ENCODE measurements around the gene SLC26A6. TPM values are rescaled to one million over a fixed set of nuclear protein-coding genes. Genes with fewer than 3 reads are reported as not detected.

Gene SLC26A6
- total and polyA plus RNA-seq, 2 of the 13 experiments (the other 11 are each of a cell fraction or from before 2014, with no cell fraction given): 40.7 to 184 TPM

GRCh38 chr3:48663489-48664312 lies 28.4 kb upstream of the SLC26A6 start (continued):
- TF ChIP-seq ZNF276 (CRISPR knock-in tag; IDR thresholded peaks at IDR 0.05; ENCODE audit: low read depth) (no peak), TEF (CRISPR knock-in tag; IDR thresholded peaks at IDR 0.05) (no peak; the same call in 1 of the 2 replicates), RBFOX2 (IDR thresholded peaks at IDR 0.05; ENCODE audit: low read depth, low read length) (peak; percentile 83), RERE (CRISPR knock-in tag; IDR thresholded peaks at IDR 0.05; ENCODE audit: low read depth) (no peak), ZNF652 (CRISPR knock-in tag; IDR thresholded peaks at IDR 0.05; ENCODE audit: borderline replicate concordance, low read depth) (peak; percentile 96), YEATS4 (CRISPR knock-in tag; IDR thresholded peaks at IDR 0.05; ENCODE audit: borderline replicate concordance) (peak; percentile 88; the same call in 1 of the 2 replicates), ZNF691 (CRISPR knock-in tag; IDR thresholded peaks at IDR 0.05; ENCODE audit: borderline replicate concordance, low read depth) (0 out of 2 replicates have a peak, but pooled peaks have one; percentile 35), MXD1 (CRISPR knock-in tag; IDR thresholded peaks at IDR 0.05) (peak; percentile 85), BRCA1 (CRISPR knock-in tag; IDR thresholded peaks at IDR 0.05) (peak; percentile 49; the same call in 1 of the 2 replicates), RFX5 (IDR thresholded peaks at IDR 0.05; ENCODE audit: low read depth, low read length) (peak; percentile 87), GZF1 (CRISPR knock-in tag; IDR thresholded peaks at IDR 0.05) (peak; percentile 62; the same call in 1 of the 2 replicates), ZNF546 (CRISPR knock-in tag; conservative IDR thresholded peaks at IDR 0.05) (no peak), NR3C1 (CRISPR knock-in tag; IDR thresholded peaks at IDR 0.05) (no peak), HOXA3 (CRISPR knock-in tag; IDR thresholded peaks at IDR 0.05) (peak; percentile 96), EHMT2 (IDR thresholded peaks at IDR 0.05; ENCODE audit: borderline replicate concordance, low read depth, low read length) (peak; percentile 48; the same call in 1 of the 2 replicates), HINFP (CRISPR knock-in tag; IDR thresholded peaks at IDR 0.05; ENCODE audit: low read depth) (no peak; the same call in 1 of the 2 replicates), POGZ (CRISPR knock-in tag; IDR thresholded peaks at IDR 0.05) (peak; percentile 69; the same call in 1 of the 2 replicates)

Data from HepG2 (cell line).